ENCODE measurements around the gene HYCC1.
"Not testable (repeated sequence)": the region's sequence is repeated elsewhere in the genome, so short reads cannot be mapped to it uniquely, and the experiment has no call there.

HYCC1 gene

DNA sequence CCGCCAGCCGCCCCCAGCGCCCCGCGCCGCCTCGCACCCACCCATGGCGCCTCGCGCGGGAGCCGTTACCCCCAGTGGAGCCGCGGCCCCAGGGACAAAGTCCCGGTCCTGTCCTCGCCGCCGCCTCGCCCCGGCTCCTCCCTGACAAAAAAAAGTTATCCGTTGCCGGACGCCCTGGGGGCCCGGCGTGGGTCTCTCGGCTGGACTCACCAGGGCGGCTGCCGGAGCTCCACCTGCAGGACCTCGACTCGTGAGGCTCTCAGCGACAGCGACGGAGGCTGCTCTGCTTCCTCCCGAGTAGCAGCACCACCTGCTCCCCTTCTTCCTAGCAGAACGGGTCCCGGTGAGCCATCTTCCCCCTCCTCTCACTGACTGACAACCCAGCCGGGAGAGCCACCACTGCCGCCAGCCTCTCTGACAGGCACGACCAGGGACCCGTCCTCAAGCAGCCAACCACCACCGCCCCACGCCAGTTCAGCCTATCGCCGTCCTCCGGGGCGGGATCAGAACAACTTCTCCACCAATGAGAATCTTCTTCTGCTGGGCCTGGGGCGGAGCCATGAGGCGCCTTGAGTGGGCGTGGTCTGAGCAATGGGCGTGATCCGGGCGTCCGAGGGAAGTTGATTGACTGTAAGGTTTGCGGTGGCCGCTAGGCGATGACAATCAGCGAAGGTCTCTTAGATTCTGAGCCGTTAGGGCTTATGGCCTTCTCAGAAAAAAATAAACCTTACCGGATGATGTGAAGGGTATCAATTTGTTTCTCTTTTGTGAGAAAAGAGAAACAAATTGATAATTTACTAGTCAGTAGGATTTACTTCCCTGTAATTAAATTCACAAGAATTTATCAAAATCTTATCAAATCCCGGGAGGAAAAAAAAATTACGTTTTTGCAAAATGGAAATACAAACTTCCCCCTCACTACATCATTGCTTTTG, at the start of gene HYCC1:
Gene HYCC1 (minus strand): TSS at position 416 of the 935 bp plus-strand sequence. CDS start 23,019 bp downstream, outside the sequence.
- DNase-seq = peak; percentile 100

GRCh38 chr7:23062452-23062851, 48.5 kb upstream of the HYCC1 start:
- DNase-seq = no peak

DNA sequence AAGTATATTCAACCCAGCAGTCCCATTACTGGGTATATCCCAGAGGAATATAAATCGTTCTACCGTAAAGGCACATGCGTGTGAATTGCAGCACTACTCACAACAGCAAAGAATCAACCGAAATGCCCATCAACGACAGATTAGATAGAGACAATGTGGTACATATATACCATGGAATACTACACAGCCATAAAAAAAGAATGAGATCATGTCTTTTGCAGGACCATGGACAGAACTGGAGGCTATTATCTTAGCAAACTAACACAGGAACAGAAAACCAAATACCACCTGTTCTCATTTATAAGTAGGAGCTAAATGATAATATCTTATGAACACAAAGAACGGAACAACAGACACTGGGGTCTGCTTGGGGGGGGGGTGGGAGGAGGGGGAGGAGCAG, 47.4 kb upstream of the HYCC1 start:
- DNase-seq = no peak

DNA sequence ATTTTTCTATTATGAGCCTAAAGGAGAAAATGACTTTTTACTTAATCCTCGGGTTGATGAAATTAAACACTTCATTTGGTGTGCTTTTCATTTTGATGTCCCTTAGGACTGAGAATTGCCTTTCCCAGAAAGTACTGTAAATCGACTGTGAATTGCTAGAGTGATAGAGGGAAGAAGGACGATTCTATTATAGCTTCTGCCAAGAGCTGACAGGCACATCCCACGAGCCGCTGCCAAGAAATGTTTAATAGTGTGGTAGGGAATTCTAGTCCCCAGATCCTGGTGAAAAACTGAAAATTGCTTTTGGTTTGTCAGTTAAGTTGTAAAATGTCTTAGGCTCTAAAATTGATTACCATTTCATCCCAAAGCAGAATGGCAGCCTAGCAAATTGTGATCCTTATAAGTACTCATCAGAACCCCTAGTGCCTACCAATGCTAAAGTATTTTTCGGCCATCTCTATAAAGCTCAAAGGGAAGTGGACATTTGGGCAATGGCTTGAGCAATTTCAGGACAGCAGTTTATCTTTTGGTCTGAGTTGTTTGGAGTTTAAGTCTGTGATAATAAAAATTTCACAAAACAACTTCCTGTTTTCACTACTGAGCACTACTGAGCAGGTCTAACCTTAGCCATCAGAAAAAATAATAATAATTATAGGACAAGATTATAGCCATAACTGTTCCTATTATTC, 44.6 kb upstream of the HYCC1 start:
- DNase-seq = no peak

- DNase-seq = peak; percentile 53
Observed at GRCh38 chr7:23055582-23056178, 41.8 kb upstream of the HYCC1 start.

DNA sequence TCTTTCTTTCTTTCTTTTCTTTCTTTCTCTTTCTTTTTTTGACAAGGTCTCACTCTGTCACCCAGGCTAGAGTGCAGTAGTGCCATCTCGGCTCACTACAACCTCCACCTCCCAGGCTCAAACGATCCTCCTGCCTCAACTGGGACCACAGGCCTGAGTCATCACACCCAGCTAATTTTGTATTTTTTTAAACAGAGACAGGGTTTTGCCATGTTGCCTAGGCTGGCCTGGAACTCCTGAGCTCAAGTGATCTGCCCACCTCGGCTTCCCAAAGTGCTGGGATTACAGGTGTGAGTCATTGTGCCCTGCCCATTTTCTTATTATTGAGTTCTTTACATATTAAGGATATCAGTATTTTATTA, 37.2 kb upstream of the HYCC1 start:
- peak; percentile 4 for DNase-seq

DNA sequence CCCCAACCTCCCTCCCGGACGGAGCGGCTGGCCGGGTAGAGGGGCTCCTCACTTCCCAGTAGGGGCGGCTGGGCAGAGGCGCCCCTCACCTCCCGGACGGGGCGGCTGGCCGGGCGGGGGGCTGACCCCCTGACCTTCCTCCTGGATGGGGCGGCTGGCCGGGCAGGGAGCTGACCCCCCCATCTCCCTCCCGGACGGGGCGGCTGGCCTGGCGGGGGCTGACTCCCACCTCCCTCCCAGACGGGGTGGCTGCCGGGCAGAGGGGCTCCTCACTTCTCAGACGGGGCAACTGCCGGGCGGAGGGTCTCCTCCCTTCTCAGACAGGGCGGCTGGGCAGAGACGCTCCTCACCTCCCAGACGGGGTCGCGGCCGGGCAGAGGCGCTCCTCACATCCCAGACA, 32.4 kb upstream of the HYCC1 start:
- DNase-seq = not testable (repeated sequence)

- not testable (repeated sequence) for DNase-seq
Observed at GRCh38 chr7:23045086-23045485, 31.2 kb upstream of the HYCC1 start.

DNA sequence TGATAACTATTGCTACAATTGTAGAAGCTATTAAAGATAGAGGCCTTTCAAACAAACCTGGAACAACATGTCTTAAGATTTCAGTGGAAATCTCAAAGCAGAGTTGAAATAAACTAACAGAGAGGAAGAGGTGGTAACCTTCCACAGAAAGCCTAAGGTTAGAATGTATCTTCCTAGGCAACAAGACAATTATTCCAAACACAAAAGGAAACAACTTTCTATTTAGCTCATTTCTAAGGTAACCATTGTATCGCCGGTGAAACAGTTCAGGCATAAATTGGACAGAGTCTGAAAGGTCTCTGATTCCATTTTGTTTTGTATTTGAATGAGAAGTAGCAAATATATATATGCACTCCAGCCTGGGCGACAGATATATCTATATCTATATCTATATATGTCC, 30.7 kb upstream of the HYCC1 start:
- DNase-seq = no peak

DNA sequence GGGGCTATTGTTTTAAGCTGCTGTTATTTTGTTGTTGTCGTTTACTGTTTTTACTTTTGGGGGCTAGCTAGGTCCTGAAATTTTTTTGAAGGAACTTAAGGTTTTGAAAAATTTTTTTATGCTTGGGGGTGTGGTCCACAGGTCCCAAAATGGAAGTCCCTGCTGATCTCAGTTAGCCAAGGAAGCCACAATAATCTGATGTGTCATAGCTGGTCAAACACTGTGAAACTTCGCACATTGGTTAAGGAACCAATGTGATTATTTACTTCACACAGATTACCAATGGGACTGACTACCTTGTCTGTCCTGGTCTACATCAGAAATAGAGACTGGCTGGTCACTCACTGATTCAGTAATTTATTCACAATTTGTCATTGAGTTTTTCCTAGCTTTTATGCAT, 29.5 kb upstream of the HYCC1 start:
- DNase-seq = no peak

- not testable (repeated sequence) for DNase-seq
Observed at GRCh38 chr7:23039674-23040073, 25.7 kb upstream of the HYCC1 start.

DNA sequence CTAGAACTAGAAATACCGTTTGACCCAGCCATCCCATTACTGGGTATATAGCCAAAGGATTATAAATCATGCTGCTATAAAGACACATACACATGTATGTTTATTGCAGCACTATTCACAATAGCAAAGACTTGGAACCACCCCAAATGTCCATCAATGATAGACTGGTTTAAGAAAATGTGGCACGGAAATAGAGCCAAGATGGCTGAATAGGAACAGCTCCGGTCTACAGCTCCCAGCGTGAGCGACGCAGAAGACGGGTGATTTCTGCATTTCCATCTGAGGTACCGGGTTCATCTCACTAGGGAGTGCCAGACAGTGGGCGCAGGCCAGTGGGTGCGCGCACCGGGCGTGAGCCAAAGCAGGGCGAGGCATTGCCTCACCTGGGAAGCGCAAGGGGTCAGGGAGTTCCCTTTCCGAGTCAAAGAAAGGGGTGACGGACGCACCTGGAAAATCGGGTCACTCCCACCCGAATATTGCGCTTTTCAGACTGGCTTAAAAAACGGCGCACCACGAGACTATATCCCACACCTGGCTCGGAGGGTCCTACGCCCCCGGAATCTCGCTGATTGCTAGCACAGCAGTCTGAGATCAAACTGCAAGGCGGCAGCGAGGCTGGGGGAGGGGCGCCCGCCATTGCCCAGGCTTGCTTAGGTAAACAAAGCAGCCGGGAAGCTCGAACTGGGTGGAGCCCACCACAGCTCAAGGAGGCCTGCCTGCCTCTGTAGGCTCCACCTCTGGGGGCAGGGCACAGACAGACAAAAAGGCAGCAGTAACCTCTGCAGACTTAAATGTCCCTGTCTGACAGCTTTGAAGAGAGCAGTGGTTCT, 21.8 kb upstream of the HYCC1 start:
- DNase-seq = not testable (repeated sequence)

GRCh38 chr7:23027261-23027660, 13.3 kb upstream of the HYCC1 start:
- DNase-seq = no peak

GRCh38 chr7:23026164-23026563, 12.2 kb upstream of the HYCC1 start:
- DNase-seq = no peak

DNA sequence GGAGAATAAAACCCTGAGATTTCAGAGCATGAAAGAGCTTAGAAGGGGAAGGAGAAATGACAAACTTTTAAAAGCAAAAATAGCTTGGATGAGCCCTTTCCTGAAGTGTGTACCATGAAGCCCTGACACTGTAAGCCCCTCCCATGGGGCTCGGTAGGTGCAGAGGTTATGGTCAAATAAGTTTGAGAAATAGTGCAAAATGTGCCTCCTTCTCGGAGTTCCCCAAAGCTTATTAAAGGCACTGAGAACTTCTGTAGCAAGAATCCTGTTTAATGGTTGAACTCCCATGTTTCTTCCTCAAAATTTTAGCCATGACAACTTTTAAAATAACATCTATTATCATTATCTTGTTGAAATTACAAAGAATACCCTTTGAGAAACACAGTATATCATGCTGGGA, 10.5 kb upstream of the HYCC1 start:
- no peak for DNase-seq

DNA sequence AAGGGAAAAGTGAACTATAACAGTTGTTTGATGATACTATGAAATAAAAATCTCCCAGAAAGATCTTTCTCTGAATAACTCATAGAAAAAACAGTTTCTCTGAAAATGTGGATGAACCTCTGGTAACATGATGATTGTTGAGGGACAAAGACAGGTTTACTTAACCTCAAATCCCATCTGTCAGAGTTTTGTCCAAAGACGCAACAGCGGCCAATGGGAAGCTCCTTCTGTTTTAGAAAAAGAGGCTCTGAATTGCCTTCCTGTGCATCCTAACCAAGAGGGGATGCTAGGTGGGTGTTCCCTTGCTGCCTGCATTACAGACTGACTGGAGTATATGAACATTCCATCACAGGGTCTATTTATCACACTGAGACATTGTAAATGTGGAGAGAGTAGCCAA, 8.9 kb upstream of the HYCC1 start:
- no peak for DNase-seq

DNA sequence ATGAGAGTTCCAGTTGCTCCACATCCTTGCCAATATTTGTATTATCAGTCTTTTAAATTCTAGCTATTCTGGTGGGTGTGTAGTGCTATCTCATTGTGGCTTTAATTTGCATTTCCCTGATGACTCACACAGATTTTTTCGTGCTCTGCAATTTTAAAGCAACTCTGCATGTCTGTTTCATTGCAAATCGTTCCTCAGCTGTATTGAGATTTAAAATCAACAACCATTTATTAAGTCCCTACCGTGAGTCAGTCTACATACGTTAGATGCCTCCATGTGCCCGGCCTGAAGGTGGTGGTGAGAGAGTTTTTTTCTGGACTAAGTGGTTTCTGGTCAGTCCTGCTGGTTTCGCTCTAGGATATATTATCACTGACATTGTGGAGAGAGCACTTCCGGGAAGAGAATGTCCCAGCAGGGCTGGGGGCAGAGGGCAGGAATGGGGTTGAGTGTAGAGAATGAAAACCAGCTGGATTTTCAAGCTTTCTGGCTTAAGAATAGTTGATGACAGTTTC, 8.4 kb upstream of the HYCC1 start:
- no peak for DNase-seq

DNA sequence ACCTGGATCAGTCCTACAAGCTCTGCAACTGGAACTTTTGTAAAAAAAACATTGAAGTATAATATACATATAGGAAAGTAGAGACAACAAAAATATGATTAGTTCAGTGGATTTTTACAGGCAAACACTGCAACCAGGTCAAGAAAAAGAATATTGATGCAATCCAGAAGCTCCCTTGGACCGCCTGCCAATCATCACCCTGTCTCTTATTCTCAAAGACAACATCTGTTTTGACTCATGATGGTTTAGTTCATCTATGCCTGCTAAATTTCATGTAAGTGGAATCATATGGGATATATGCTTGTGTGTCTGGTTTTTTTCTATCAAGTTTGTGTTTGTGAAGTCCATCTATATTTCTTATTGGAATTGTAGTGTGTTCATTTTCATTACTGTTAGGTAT, 7.7 kb upstream of the HYCC1 start:
- DNase-seq = no peak

DNA sequence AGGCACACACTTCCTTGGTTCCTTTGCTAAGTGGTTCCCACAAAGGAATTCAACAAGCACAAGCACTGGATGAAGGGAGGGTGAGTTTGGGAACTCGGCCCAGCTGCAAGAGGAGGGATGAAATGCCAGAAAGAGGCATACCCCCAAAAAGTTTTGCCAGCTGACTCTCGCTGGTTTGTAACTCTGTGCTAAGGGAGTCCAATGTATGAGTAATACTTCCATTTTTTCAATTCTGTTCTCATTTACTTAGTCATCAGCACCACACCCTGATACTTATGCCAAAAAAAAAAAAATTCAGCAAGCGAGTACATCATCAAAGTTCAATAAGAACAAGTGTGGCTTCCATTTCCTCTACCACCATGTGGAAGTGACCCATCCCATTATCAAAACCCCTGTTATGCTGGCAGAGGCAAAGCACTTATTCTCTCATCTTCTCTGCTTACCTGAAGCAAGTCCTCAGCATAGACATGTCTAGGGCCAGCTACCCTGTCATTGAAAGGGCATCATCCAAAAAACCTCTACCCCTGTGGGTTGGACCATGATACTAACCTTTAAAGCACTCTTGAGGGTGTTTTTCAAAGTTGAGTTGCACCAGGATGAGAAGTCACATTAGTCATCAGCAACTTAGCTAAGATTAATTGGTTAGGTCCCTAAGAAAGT, 6.9 kb upstream of the HYCC1 start:
- peak; percentile 17 for DNase-seq

- no peak for DNase-seq
Observed at GRCh38 chr7:23018750-23019149, 4.8 kb upstream of the HYCC1 start.

GRCh38 chr7:23017309-23017708, 3.4 kb upstream of the HYCC1 start:
- DNase-seq = no peak

Measured in stimulated activated CD4-positive, alpha-beta T cell treated with anti-CD3 and anti-CD28 coated beads, Interleukin-1b, Interleukin-23, amount 100 ng/mL, for 48 hours (primary cell).